MCF 10A (cell line): ENCODE results near the gene MICAL3. TPM values are rescaled to one million over a fixed set of nuclear protein-coding genes. Genes with fewer than 3 reads are reported as not detected.

ENCODE experiments used
- BruUV-seq: library from RNA; stranded (reverse); fragments of 400-500 nt; replicated peaks from 2 replicates; lab custom pipeline; 2021; lab: Mats Ljungman, UMichigan
- CTCF ChIA-PET: fragments of 300-600 bp; sonication (Branson Sonifier 250); formaldehyde crosslinking; extraction: SDS; loops from one replicate; lab custom pipeline; 2021; ENCODE audit warnings: antibody characterized with exemption, inconsistent platforms; lab: Yijun Ruan, JAX
- POLR2A ChIA-PET: fragments of 300-600, 350-650 bp; sonication (Branson Sonifier 250); formaldehyde crosslinking; extraction: SDS; loops from one replicate; lab custom pipeline; 2020; ENCODE audit warnings: antibody characterized with exemption, inconsistent platforms; lab: Yijun Ruan, JAX
- DNase-seq: peaks from one replicate; pipeline ENCODE4 v3.0.0-alpha.2; 2018; ENCODE audit not compliant: unreplicated experiment
- H3K27ac Mint-ChIP-seq: one replicate; pipeline ENCODE4 v1.8.0; 2022; ENCODE audit warnings: mild to moderate bottlenecking, low read depth, mixed read lengths; ENCODE audit not compliant: unreplicated experiment
- H3K27me3 Mint-ChIP-seq: one replicate; pipeline ENCODE4 v1.8.0; 2022; ENCODE audit warnings: mixed read lengths; ENCODE audit not compliant: insufficient read depth, unreplicated experiment
- H3K36me3 Mint-ChIP-seq: one replicate; pipeline ENCODE4 v1.8.0; 2022; ENCODE audit warnings: mild to moderate bottlenecking, moderate library complexity, mixed read lengths; ENCODE audit not compliant: insufficient read depth, unreplicated experiment
- H3K4me1 Mint-ChIP-seq: one replicate; pipeline ENCODE4 v1.8.0; 2022; ENCODE audit warnings: mixed read lengths; ENCODE audit not compliant: insufficient read depth, unreplicated experiment
- H3K4me3 Mint-ChIP-seq: one replicate; pipeline ENCODE4 v1.8.0; 2022; ENCODE audit warnings: mild to moderate bottlenecking, moderate library complexity, mixed read lengths; ENCODE audit not compliant: unreplicated experiment
- H3K9me3 Mint-ChIP-seq: one replicate; pipeline ENCODE4 v1.8.0; 2022; ENCODE audit warnings: mixed read lengths; ENCODE audit not compliant: unreplicated experiment
- CTCF ChIP-seq: fragments of 200-600 bp; IDR thresholded peaks from one replicate; pipeline ENCODE4 v1.8.0; 2022; ENCODE audit warnings: antibody characterized with exemption, mild to moderate bottlenecking; ENCODE audit not compliant: unreplicated experiment
- intact Hi-C: fragments of 100-400 bp; cut with micrococcal nuclease; formaldehyde crosslinking; loops from 2 replicates; pipeline ENCODE4 v1.14.1; 2022
- total RNA-seq: library from RNA; stranded (reverse); gene quantifications from 2 replicates; pipeline ENCODE4 v1.2.3, GENCODE V29; 2022

The MICAL3 gene
- total RNA-seq, 1 experiment from 2014 or later = 54.1 TPM

- H3K4me1 Mint-ChIP-seq = no peaks in the 10 kb centered on the region
- DNase-seq = no peak
- H3K4me3 Mint-ChIP-seq = no peak overlapping the region
- no TSS peak for BruUV-seq
- intact Hi-C loops = loop anchor here (1.0 to 2.0 kb wide), 5 partner anchors 171 to 271 kb away; partner anchors contain the start of gene MICAL3
- peaks cover 37% of the 10 kb centered on the region for H3K36me3 Mint-ChIP-seq
- ChIA-PET POLR2A (interaction anchor here (0.6 to 5.9 kb wide), 4 partner anchors 194 to 277 kb away, joined by 3 to 45 read pairs (median 4); partner anchors contain the start of gene PEX26), CTCF (interaction anchor here (0.6 to 5.6 kb wide), 38 partner anchors 10 to 1100 kb away, joined by 3 to 145 read pairs (median 4); partner anchors contain the start of genes PEX26, TUBA8 and USP18)
- H3K27me3 Mint-ChIP-seq = no peaks in the 10 kb centered on the region
- TF ChIP-seq CTCF = no peak
- no peaks in the 10 kb centered on the region for H3K9me3 Mint-ChIP-seq
- H3K27ac Mint-ChIP-seq = no peak overlapping the region
Observed at GRCh38 chr22:17829695-17830042, 194.7 kb downstream of the MICAL3 start.

GRCh38 chr22:17828502-17829080 lies 195.8 kb downstream of the MICAL3 start:
- ChIA-PET POLR2A (interaction anchor here (0.6 to 5.9 kb wide), 2 partner anchors 93 to 248 kb away, joined by 3 to 45 read pairs; partner anchors contain the start of gene PEX26), CTCF (interaction anchor here (0.8 to 5.6 kb wide), 9 partner anchors 19 to 245 kb away, joined by 3 to 145 read pairs (median 14); partner anchors contain the start of gene PEX26)
- no peak for TF ChIP-seq CTCF
- H3K27me3 Mint-ChIP-seq = no peaks in the 10 kb centered on the region
- intact Hi-C loops = no loop called here
- H3K9me3 Mint-ChIP-seq = no peaks in the 10 kb centered on the region
- no TSS peak for BruUV-seq
- no peaks in the 10 kb centered on the region for H3K4me1 Mint-ChIP-seq
- H3K27ac Mint-ChIP-seq = no peak overlapping the region
- no peak for DNase-seq
- no peak overlapping the region for H3K4me3 Mint-ChIP-seq
- H3K36me3 Mint-ChIP-seq = peaks cover 41% of the 10 kb centered on the region

- H3K9me3 Mint-ChIP-seq = no peaks in the 10 kb centered on the region
- no peak overlapping the region for H3K4me3 Mint-ChIP-seq
- no peaks in the 10 kb centered on the region for H3K27me3 Mint-ChIP-seq
- TF ChIP-seq CTCF = no peak
- POLR2A ChIA-PET = interaction anchor here (5.9 kb wide), 1 partner anchor 249 kb away, joined by 45 read pairs; the partner anchor contains the start of gene PEX26
- H3K36me3 Mint-ChIP-seq = peaks cover 41% of the 10 kb centered on the region
- BruUV-seq = no TSS peak
- H3K27ac Mint-ChIP-seq = no peak overlapping the region
- H3K4me1 Mint-ChIP-seq = no peaks in the 10 kb centered on the region
- CTCF ChIA-PET = interaction anchor here (0.7 to 5.6 kb wide), 2 partner anchors 196 to 246 kb away, joined by 3 to 145 read pairs; partner anchors contain the start of gene PEX26
- intact Hi-C loops = no loop called here
- DNase-seq = no peak
Observed at GRCh38 chr22:17827466-17827865, 196.9 kb downstream of the MICAL3 start.

GRCh38 chr22:17825876-17826550 lies 198.3 kb downstream of the MICAL3 start:
- DNase-seq = no peak
- Mint-ChIP-seq H3K36me3 (peaks cover 36% of the 10 kb centered on the region), H3K9me3 (no peaks in the 10 kb centered on the region), H3K4me3 (no peak overlapping the region), H3K27me3 (no peaks in the 10 kb centered on the region), H3K27ac (no peak overlapping the region), H3K4me1 (no peaks in the 10 kb centered on the region)
- BruUV-seq = no TSS peak
- ChIA-PET POLR2A (no interaction called here), CTCF (interaction anchor here (0.6 kb wide), 1 partner anchor 250 kb away, joined by 3 read pairs; no protein-coding TSS in a partner anchor)
- intact Hi-C loops = no loop called here
- TF ChIP-seq CTCF = no peak
